ENCODE data around the gene EPSTI1. TPM values are rescaled to one million over a fixed set of nuclear protein-coding genes. Genes with fewer than 3 reads are reported as not detected.

Gene EPSTI1
- total RNA-seq, 1 experiment from 2014 or later: 1.9 TPM

GRCh38 chr13:42950181-42950580 is 41.9 kb downstream of the EPSTI1 start:
- Histone ChIP-seq H3K4me2 (ENCODE audit: low read length) (no peak overlapping the region), H2AFZ (ENCODE audit: low read length) (no peak overlapping the region), H3K27me3 (ENCODE audit: low read length) (no peaks in the 10 kb centered on the region), H3K9me3 (ENCODE audit: low read length) (no peaks in the 10 kb centered on the region), H3K4me1 (ENCODE audit: insufficient read depth, low read length) (no peaks in the 10 kb centered on the region), H3K9me2 (replicated peaks; ENCODE audit: low read length) (no peaks in the 10 kb centered on the region), H3F3A (ENCODE audit: low read length, unreplicated experiment) (no peaks in the 10 kb centered on the region), H3K4me3 (ENCODE audit: low read length) (no peak overlapping the region), H3K9ac (ENCODE audit: low read length) (no peak overlapping the region), H3K79me2 (ENCODE audit: low read length) (no peaks in the 10 kb centered on the region), H3K27ac (ENCODE audit: low read length) (no peak overlapping the region), H3K36me3 (ENCODE audit: low read depth, low read length) (no peaks in the 10 kb centered on the region), H4K20me1 (ENCODE audit: low read length) (no peaks in the 10 kb centered on the region)
- POLR2A ChIA-PET (ENCODE audit: unreplicated experiment): no interaction called here
- intact Hi-C loops (cut with micrococcal nuclease): no loop called here
- CTCF ChIA-PET: no interaction called here
- TF ChIP-seq CTCF (conservative IDR thresholded peaks at IDR 0.05; ENCODE audit: low read depth, low read length): no peak
- TF ChIP-seq EZH2 (IDR thresholded peaks at IDR 0.05; ENCODE audit: low read length, unreplicated experiment): no peak
- TF ChIP-seq EZH2phosphoT487 (IDR thresholded peaks at IDR 0.05; ENCODE audit: borderline replicate concordance, low read length): no peak
- DNase-seq (no peak), ATAC-seq (no peak)
- no TSS peak for BruUV-seq (replicated peaks)

GRCh38 chr13:42947925-42948324 is 44.1 kb downstream of the EPSTI1 start:
- H3K4me2 ChIP-seq (ENCODE audit: low read length): no peak overlapping the region
- no peak overlapping the region for H3K9ac ChIP-seq (ENCODE audit: low read length)
- H3F3A ChIP-seq (ENCODE audit: low read length, unreplicated experiment): no peaks in the 10 kb centered on the region
- H4K20me1 ChIP-seq (ENCODE audit: low read length): no peaks in the 10 kb centered on the region
- no peaks in the 10 kb centered on the region for H3K9me3 ChIP-seq (ENCODE audit: low read length)
- no peaks in the 10 kb centered on the region for H3K79me2 ChIP-seq (ENCODE audit: low read length)
- ATAC-seq: no peak
- no peak for TF ChIP-seq EZH2phosphoT487 (IDR thresholded peaks at IDR 0.05; ENCODE audit: borderline replicate concordance, low read length)
- TF ChIP-seq CTCF (conservative IDR thresholded peaks at IDR 0.05; ENCODE audit: low read depth, low read length): no peak
- no peak for TF ChIP-seq EZH2 (IDR thresholded peaks at IDR 0.05; ENCODE audit: low read length, unreplicated experiment)
- H3K27me3 ChIP-seq (ENCODE audit: low read length): no peaks in the 10 kb centered on the region
- CTCF ChIA-PET: no interaction called here
- no peaks in the 10 kb centered on the region for H3K9me2 ChIP-seq (replicated peaks; ENCODE audit: low read length)
- POLR2A ChIA-PET (ENCODE audit: unreplicated experiment): no interaction called here
- H3K27ac ChIP-seq (ENCODE audit: low read length): no peak overlapping the region
- intact Hi-C loops (cut with micrococcal nuclease): no loop called here
- no TSS peak for BruUV-seq (replicated peaks)
- H3K4me1 ChIP-seq (ENCODE audit: insufficient read depth, low read length): no peaks in the 10 kb centered on the region
- H2AFZ ChIP-seq (ENCODE audit: low read length): no peak overlapping the region
- H3K36me3 ChIP-seq (ENCODE audit: low read depth, low read length): no peaks in the 10 kb centered on the region
- no peak for DNase-seq
- H3K4me3 ChIP-seq (ENCODE audit: low read length): no peak overlapping the region

GRCh38 chr13:42946927-42947326 is 45.1 kb downstream of the EPSTI1 start:
- BruUV-seq (replicated peaks): no TSS peak
- no peak for TF ChIP-seq EZH2 (IDR thresholded peaks at IDR 0.05; ENCODE audit: low read length, unreplicated experiment)
- TF ChIP-seq CTCF (conservative IDR thresholded peaks at IDR 0.05; ENCODE audit: low read depth, low read length): no peak
- TF ChIP-seq EZH2phosphoT487 (IDR thresholded peaks at IDR 0.05; ENCODE audit: borderline replicate concordance, low read length): no peak
- Histone ChIP-seq H3K4me3 (ENCODE audit: low read length) (no peak overlapping the region), H3K4me1 (ENCODE audit: insufficient read depth, low read length) (no peaks in the 10 kb centered on the region), H3K9ac (ENCODE audit: low read length) (no peak overlapping the region), H3K9me3 (ENCODE audit: low read length) (no peaks in the 10 kb centered on the region), H2AFZ (ENCODE audit: low read length) (no peak overlapping the region), H3K79me2 (ENCODE audit: low read length) (no peaks in the 10 kb centered on the region), H3K27ac (ENCODE audit: low read length) (no peak overlapping the region), H3K27me3 (ENCODE audit: low read length) (no peaks in the 10 kb centered on the region), H3K4me2 (ENCODE audit: low read length) (no peak overlapping the region), H3K36me3 (ENCODE audit: low read depth, low read length) (no peaks in the 10 kb centered on the region), H3F3A (ENCODE audit: low read length, unreplicated experiment) (no peaks in the 10 kb centered on the region), H3K9me2 (replicated peaks; ENCODE audit: low read length) (no peaks in the 10 kb centered on the region), H4K20me1 (ENCODE audit: low read length) (no peaks in the 10 kb centered on the region)
- POLR2A ChIA-PET (ENCODE audit: unreplicated experiment): no interaction called here
- CTCF ChIA-PET: no interaction called here
- ATAC-seq (no peak), DNase-seq (no peak)
- intact Hi-C loops (cut with micrococcal nuclease): no loop called here

Measured in PC-3 (cell line).